Psoas muscle (tissue), 8 donors: ENCODE results near the gene MEF2C. TPM values are rescaled to one million over a fixed set of nuclear protein-coding genes. Genes with fewer than 3 reads are reported as not detected.

ENCODE experiments used
- ATAC-seq, 4 donors: fragments of 200-7000 bp; cut with Tn5 transposase; one replicate each; pipeline ENCODE4 v1.9.1; 2020; ENCODE audit warnings: moderate library complexity in 3 of 4, mild to moderate bottlenecking in 2 of 4
- DNase-seq, 2 donors: peaks; one replicate each; pipeline ENCODE4 v3.0.0-alpha.2; 2020
- H3K27ac ChIP-seq: fragments of 200-600 bp; one replicate; pipeline ENCODE4 v1.8.0; 2022
- H3K27me3 ChIP-seq, 3 donors: fragments of 200-600 bp in 1 of 3; one replicate each; pipeline versions ENCODE4 v1.6.1 to v1.8.0; 2013 to 2022; ENCODE audit warnings: low read length in 2 of 3, mild to moderate bottlenecking in 2 of 3, moderate library complexity in 1 of 3; ENCODE audit not compliant: insufficient read depth in 3 of 3
- H3K36me3 ChIP-seq, 2 donors: fragments of 200-600 bp in 1 of 2; one replicate each; pipeline versions ENCODE4 v1.6.1 to v1.8.0; 2013 to 2022; ENCODE audit warnings: low read depth in 1 of 2, mild to moderate bottlenecking in 1 of 2, moderate library complexity in 1 of 2; ENCODE audit not compliant: insufficient read depth in 1 of 2
- H3K4me1 ChIP-seq: fragments of 200-600 bp; one replicate; pipeline ENCODE4 v1.8.0; 2022
- H3K4me3 ChIP-seq: fragments of 200-600 bp; one replicate; pipeline ENCODE4 v1.8.0; 2022; ENCODE audit warnings: mild to moderate bottlenecking
- H3K9me3 ChIP-seq: fragments of 200-600 bp; one replicate; pipeline ENCODE4 v1.8.0; 2022
- WGBS, 3 donors: extraction: QIAGEN DNeasy Blood & Tissue Kit; methylation state at CpG; one replicate each; pipeline versions ENCODE4 v1.1.6 to v1.1.7; 2013; 5-methylcytosine and 5-hydroxymethylcytosine counted together
- intact Hi-C, 2 donors: fragments of 100-400 bp; cut with DNase I; formaldehyde crosslinking; loops; one replicate each; pipeline versions ENCODE4 v1.11.0 to v1.14.2; 2022
- polyA plus RNA-seq, 3 donors: library from polyadenylated mRNA; stranded (reverse); fragments of 200-250 nt; gene quantifications; one replicate each; pipeline ENCODE4 v1.2.3, GENCODE V29; 2013
- total RNA-seq, 4 donors: library from RNA; stranded (reverse); fragmentation: NEBNext Ultra II Directional in 2 of 4; extraction: Animal tissue kit (Norgen Biotek cat#: 25700) in 2 of 4; gene quantifications; one replicate each; pipeline versions ENCODE4 v1.2.1 to v1.2.4, GENCODE V29; 2021 to 2023
- TF ChIP-seq, protein P1 (sequence below): fragments of 200-600 bp; IDR thresholded peaks from one replicate; pipeline ENCODE4 v1.8.0; 2022; ENCODE audit warnings: antibody characterized with exemption
- donor health status: healthy with polysubstance abuse.
- donor health status: DM: no; HTN: no; CAD: no; lungs with moderate emphysema.
- donor health status: Bipolar disorder and iron deficiency.
- donor health status: healthy.
- donor health status: DM: yes; HTN: yes; CAD: no.
- donor health status: DM: no; HTN: no; CAD: no.
- donor health status: DM: no; HTN: no; CAD: no.
- donor health status: DM: yes; HTN: yes; CAD: no.

The MEF2C gene
- total and polyA plus RNA-seq, 7 donors = 9.3 to 530 (median 148) TPM

DNA sequence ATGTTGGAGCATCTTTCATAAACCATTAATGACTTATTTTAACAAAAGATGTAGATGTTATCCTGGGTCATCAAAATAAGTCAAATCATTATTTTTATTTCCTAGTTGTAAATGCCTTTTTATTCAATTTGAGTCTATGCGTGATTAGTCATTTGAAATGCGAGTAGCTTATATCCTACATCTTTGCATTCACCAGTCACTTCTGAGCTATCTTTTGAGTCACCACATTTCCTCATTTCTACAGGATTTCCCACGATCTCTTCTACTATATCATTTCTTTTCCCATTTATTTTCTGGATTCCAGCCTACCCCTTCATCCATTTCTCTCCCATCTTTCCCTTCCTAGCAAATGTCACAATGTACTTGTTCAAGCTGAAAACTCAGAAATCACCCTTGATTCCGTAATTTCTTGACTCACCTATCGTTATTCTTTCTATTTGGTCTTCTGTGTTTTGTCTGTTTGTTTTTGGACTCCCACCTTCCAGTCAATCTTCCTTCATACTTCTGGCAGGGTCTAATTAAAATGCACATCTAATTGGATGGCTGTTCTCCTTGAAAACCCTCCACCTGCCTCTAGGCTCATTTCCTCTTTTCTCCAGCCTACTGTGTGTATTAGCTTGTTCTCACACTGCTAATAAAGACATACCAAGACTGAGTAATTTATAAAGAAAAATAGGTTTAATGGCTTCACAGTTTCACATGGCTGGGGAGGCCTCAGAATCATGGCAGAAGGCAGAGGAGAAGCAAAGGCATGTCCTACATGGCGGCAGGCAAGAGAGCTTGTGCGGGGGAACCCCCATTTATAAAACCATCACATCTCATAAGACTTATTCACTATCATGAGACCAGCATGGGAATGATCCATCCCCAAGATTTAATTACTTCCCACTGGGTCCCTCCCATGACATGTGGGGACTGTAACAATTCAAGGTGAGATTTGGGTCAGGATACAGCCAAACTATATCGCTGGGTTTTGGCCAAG is 112.4 kb downstream of the MEF2C start:
- DNase-seq (no peak), ATAC-seq (no peak)
- no peak overlapping the region for H3K4me3 ChIP-seq
- peak overlapping the region; percentile 70 for H3K27ac ChIP-seq
- H3K9me3 ChIP-seq = no peaks in the 10 kb centered on the region
- peaks cover 0 to 41% of the 10 kb centered on the region in 2 donors for H3K36me3 ChIP-seq
- intact Hi-C loops = no loop called here
- peaks cover 39% of the 10 kb centered on the region for H3K4me1 ChIP-seq
- no peaks in the 10 kb centered on the region for H3K27me3 ChIP-seq
- WGBS, 3 donors = 93% methylated on average over 8 of the region's 8 CpGs
- TF ChIP-seq, protein P1, sequence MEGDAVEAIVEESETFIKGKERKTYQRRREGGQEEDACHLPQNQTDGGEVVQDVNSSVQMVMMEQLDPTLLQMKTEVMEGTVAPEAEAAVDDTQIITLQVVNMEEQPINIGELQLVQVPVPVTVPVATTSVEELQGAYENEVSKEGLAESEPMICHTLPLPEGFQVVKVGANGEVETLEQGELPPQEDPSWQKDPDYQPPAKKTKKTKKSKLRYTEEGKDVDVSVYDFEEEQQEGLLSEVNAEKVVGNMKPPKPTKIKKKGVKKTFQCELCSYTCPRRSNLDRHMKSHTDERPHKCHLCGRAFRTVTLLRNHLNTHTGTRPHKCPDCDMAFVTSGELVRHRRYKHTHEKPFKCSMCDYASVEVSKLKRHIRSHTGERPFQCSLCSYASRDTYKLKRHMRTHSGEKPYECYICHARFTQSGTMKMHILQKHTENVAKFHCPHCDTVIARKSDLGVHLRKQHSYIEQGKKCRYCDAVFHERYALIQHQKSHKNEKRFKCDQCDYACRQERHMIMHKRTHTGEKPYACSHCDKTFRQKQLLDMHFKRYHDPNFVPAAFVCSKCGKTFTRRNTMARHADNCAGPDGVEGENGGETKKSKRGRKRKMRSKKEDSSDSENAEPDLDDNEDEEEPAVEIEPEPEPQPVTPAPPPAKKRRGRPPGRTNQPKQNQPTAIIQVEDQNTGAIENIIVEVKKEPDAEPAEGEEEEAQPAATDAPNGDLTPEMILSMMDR = no peak

DNA sequence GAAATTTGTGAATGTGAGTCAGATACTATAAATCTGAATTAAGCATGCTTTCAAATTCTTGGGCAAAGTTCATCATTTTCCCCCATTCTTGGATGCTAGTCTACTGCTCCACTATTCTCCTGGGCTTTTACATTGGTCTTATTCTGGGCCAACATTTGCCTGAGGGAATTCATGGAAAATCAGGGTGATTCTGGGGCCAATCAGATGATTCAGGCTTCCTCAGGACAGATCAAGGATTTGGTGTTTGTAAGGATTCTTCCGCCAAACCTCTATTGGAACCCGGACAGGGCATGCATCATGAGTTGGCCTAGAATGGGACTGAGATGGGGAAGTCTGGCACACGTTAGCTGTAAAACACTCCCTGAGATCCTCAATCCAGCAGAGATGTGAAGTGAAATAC is 113.8 kb downstream of the MEF2C start:
- WGBS, 3 donors = 39 to 73% (median 45%) methylated on average over 3 of the region's 3 CpGs
- H3K4me1 ChIP-seq = peaks cover 39% of the 10 kb centered on the region
- H3K4me3 ChIP-seq = no peak overlapping the region
- H3K27ac ChIP-seq = peak overlapping the region; percentile 70
- ATAC-seq = peak in 1 of 4 donors; percentile 11
- TF ChIP-seq, protein P1 = no peak
- no peaks in the 10 kb centered on the region for H3K9me3 ChIP-seq
- H3K36me3 ChIP-seq = peaks cover 0 to 45% of the 10 kb centered on the region in 2 donors
- no peaks in the 10 kb centered on the region for H3K27me3 ChIP-seq
- intact Hi-C loops = no loop called here
- DNase-seq = no peak

DNA sequence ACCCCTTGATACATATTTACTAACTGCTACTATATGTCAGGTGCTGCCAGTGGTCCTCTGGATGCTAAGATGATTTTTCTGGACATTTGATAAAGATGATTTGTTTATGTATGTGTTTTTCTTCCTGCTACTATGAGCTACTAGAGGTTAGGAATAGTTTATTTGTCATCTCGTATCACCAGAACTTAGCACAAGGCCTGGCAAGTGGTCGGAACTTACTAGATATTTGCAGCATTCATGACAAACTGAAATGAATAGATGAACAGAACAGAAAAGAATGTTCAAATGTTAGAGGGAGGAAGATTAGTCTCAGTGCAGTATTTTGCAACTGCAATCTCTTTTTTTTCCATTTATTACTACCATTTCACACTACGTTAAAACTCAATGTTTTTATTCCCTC is 114.6 kb downstream of the MEF2C start:
- Histone ChIP-seq H3K27me3 (no peaks in the 10 kb centered on the region), H3K4me3 (no peak overlapping the region), H3K36me3 (peaks cover 0 to 47% of the 10 kb centered on the region in 2 donors), H3K27ac (peak overlapping the region; percentile 70), H3K4me1 (peaks cover 33% of the 10 kb centered on the region), H3K9me3 (no peaks in the 10 kb centered on the region)
- TF ChIP-seq, protein P1 = no peak
- WGBS, 3 donors = 52 to 78% (median 61%) methylated on average over 3 of the region's 3 CpGs
- intact Hi-C loops = no loop called here
- DNase-seq (no peak), ATAC-seq (peak in 1 of 4 donors; percentile 26)

DNA sequence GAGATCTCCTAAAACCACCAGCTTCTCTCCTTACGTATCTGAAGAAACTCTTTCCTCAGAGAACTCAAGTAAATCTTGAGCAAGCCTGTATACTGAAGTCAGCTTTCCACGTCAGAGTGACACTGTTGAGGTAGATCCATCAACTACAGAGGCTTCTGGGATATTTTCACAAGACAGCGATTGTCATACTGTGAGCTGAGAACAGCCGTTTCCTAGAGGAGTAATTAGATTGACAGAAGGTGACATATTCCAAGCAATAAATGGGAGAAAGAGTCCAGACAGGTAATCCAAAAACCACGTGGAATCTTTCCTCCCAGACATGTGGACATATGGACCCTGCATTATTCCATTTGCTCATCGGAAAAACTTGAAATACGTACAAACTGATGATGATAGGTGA is 117.2 kb downstream of the MEF2C start:
- ATAC-seq = peak in 1 of 4 donors; percentile 48

More for the DNA sequence above, 117.2 kb downstream of the MEF2C start:
- TF ChIP-seq, protein P1 = no peak
- Histone ChIP-seq H3K36me3 (peaks cover 0 to 39% of the 10 kb centered on the region in 2 donors), H3K9me3 (no peaks in the 10 kb centered on the region), H3K4me1 (peaks cover 37% of the 10 kb centered on the region), H3K27ac (peak overlapping the region; percentile 50), H3K27me3 (no peaks in the 10 kb centered on the region), H3K4me3 (no peak overlapping the region)
- intact Hi-C loops = no loop called here
- 79 to 82% (median 82%) methylated on average over 7 of the region's 7 CpGs for WGBS, 3 donors
- no peak for DNase-seq
